GM12864 (cell line): ENCODE data around the gene FAR1.

ENCODE experiments used
- DNase-seq: peaks from one replicate; pipeline ENCODE4 v3.0.0-alpha.2; 2011; ENCODE audit warnings: low read depth
- H3K4me3 ChIP-seq: 2 replicates; pipeline ENCODE4 v1.5.1; 2011; ENCODE audit warnings: mild to moderate bottlenecking, low read depth, low read length, control low read depth
- CTCF ChIP-seq: IDR thresholded peaks from 2 replicates; pipeline ENCODE4 v1.5.1; 2011; ENCODE audit warnings: low read depth, mild to moderate bottlenecking, moderate library complexity, low read length, control low read depth, inconsistent platforms; ENCODE audit errors: missing control alignments

The FAR1 gene

GRCh38 chr11:13681446-13681845 is 13.0 kb downstream of the FAR1 start:
- H3K4me3 ChIP-seq: no peak overlapping the region
- no peak for DNase-seq
- TF ChIP-seq CTCF: no peak

GRCh38 chr11:13682212-13682611 is 13.7 kb downstream of the FAR1 start:
- DNase-seq: no peak

GRCh38 chr11:13685461-13686108 is 17.1 kb downstream of the FAR1 start:
- no peak for DNase-seq
- no peak overlapping the region for H3K4me3 ChIP-seq
- TF ChIP-seq CTCF: no peak

More at GRCh38 chr11:13682212-13682611, 13.7 kb downstream of the FAR1 start:
- no peak for TF ChIP-seq CTCF
- no peak overlapping the region for H3K4me3 ChIP-seq

GRCh38 chr11:13686776-13687175 is 18.3 kb downstream of the FAR1 start:
- no peak overlapping the region for H3K4me3 ChIP-seq
- no peak for DNase-seq
- no peak for TF ChIP-seq CTCF

GRCh38 chr11:13687271-13687670 is 18.8 kb downstream of the FAR1 start:
- DNase-seq: no peak
- TF ChIP-seq CTCF: no peak
- H3K4me3 ChIP-seq: no peak overlapping the region

- no peak overlapping the region for H3K4me3 ChIP-seq
- DNase-seq: no peak
- TF ChIP-seq CTCF: no peak
Observed at GRCh38 chr11:13691286-13691899, 22.9 kb downstream of the FAR1 start.

- no peak for TF ChIP-seq CTCF
- DNase-seq: no peak
- no peak overlapping the region for H3K4me3 ChIP-seq
Observed at GRCh38 chr11:13692172-13692571, 23.7 kb downstream of the FAR1 start.
